Progenitor cell of endocrine pancreas (in vitro differentiated cells): ENCODE measurements around the gene RASGRP2. TPM values are rescaled to one million over a fixed set of nuclear protein-coding genes. Genes with fewer than 3 reads are reported as not detected.

Experiments used
- DNase-seq: peaks from one replicate; pipeline ENCODE4 v3.0.0; 2021; ENCODE audit warnings: low spot score; ENCODE audit not compliant: unreplicated experiment
- H3K27ac Mint-ChIP-seq: 2 replicates; pipeline ENCODE4 v1.8.0; 2021; ENCODE audit warnings: mild to moderate bottlenecking, moderate library complexity, mixed read lengths
- H3K27me3 Mint-ChIP-seq: 2 replicates; pipeline ENCODE4 v1.8.0; 2021; ENCODE audit warnings: mixed read lengths
- H3K36me3 Mint-ChIP-seq: 2 replicates; pipeline ENCODE4 v1.8.0; 2022; ENCODE audit warnings: mixed read lengths; ENCODE audit not compliant: insufficient read depth
- H3K4me1 Mint-ChIP-seq: 2 replicates; pipeline ENCODE4 v1.8.0; 2021; ENCODE audit warnings: low read depth, mixed read lengths
- H3K4me3 Mint-ChIP-seq: 2 replicates; pipeline ENCODE4 v1.8.0; 2021; ENCODE audit warnings: low read depth, mild to moderate bottlenecking, moderate library complexity, mixed read lengths
- H3K9me3 Mint-ChIP-seq: 2 replicates; pipeline ENCODE4 v1.8.0; 2021; ENCODE audit warnings: low read depth, mixed read lengths
- total RNA-seq: library from RNA; stranded (reverse); gene quantifications from 2 replicates; pipeline ENCODE4 v1.2.1, GENCODE V29; 2021
- TF ChIP-seq, protein P1 (sequence below): fragments of 200-600 bp; sonication (generic); IDR thresholded peaks from one replicate; pipeline ENCODE4 v1.5.0; 2021; ENCODE audit warnings: antibody characterized with exemption, mild to moderate bottlenecking; ENCODE audit not compliant: unreplicated experiment

The RASGRP2 gene
- total RNA-seq, 1 donor from 2014 or later: 0.53 TPM

GRCh38 chr11:64722141-64723065 lies 21.5 kb downstream of the RASGRP2 start:
- peak overlapping the region; percentile 30 for H3K4me3 Mint-ChIP-seq
- H3K9me3 Mint-ChIP-seq: no peaks in the 10 kb centered on the region
- DNase-seq: no peak
- no peak overlapping the region for H3K27ac Mint-ChIP-seq
- H3K36me3 Mint-ChIP-seq: no peaks in the 10 kb centered on the region
- no peaks in the 10 kb centered on the region for H3K4me1 Mint-ChIP-seq
- TF ChIP-seq, protein P1, sequence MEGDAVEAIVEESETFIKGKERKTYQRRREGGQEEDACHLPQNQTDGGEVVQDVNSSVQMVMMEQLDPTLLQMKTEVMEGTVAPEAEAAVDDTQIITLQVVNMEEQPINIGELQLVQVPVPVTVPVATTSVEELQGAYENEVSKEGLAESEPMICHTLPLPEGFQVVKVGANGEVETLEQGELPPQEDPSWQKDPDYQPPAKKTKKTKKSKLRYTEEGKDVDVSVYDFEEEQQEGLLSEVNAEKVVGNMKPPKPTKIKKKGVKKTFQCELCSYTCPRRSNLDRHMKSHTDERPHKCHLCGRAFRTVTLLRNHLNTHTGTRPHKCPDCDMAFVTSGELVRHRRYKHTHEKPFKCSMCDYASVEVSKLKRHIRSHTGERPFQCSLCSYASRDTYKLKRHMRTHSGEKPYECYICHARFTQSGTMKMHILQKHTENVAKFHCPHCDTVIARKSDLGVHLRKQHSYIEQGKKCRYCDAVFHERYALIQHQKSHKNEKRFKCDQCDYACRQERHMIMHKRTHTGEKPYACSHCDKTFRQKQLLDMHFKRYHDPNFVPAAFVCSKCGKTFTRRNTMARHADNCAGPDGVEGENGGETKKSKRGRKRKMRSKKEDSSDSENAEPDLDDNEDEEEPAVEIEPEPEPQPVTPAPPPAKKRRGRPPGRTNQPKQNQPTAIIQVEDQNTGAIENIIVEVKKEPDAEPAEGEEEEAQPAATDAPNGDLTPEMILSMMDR: no peak
- peaks cover 77% of the 10 kb centered on the region for H3K27me3 Mint-ChIP-seq

DNA sequence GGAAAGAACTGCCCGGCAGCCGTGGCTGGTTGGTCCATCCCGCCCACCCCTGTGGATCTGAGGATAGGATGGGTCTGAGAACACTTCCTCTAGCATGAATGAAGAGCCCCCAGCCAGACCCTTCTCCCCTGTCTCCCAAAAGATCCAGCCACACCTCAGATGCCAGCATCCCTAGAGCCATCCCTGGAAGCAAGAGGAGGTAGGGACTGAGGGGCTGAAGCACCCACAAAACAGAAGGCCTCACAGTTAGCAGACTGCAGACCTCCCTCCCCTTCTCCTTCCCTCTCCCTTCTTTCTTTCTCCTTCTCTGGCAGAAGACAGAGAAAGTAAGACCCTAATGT lies 22.6 kb downstream of the RASGRP2 start:
- H3K4me3 Mint-ChIP-seq: no peak overlapping the region
- H3K36me3 Mint-ChIP-seq: no peaks in the 10 kb centered on the region
- TF ChIP-seq, protein P1: no peak
- H3K9me3 Mint-ChIP-seq: no peaks in the 10 kb centered on the region
- no peaks in the 10 kb centered on the region for H3K4me1 Mint-ChIP-seq
- peaks cover 79% of the 10 kb centered on the region for H3K27me3 Mint-ChIP-seq
- DNase-seq: no peak
- no peak overlapping the region for H3K27ac Mint-ChIP-seq

DNA sequence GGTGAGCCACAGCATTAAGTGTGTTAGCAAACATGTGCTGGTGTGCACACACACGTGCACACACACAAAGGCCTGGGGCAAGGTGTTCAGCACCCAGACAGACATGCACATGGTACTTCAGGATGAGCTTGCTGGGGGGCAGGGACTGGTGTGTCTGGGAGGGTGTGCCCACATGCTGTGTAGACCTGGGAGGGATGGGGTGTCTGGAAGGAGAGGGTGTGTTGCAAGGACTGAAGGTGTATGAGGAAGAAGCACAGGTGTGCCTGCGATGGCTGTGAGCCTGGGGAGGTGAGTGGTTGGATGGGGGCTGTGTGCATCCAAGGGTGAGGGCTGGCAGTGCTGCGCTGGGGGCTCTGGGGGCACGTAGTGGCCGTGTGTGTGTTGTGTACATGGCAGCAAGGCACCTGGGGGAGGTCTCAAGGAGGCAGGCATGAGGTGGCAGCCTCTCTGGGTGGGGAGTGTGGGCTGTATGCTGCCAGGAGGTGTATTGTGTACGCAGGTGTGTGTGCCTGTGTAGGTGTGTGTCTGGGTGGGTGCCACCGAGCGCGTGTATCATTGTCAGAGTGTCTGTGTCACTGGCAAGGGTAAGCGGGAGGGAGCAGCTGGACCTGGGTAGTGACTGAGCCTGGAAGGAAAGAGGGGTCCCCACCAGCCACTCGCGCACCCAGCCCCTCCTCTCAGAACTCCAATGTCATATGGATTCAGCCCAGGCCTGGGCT lies 23.1 kb downstream of the RASGRP2 start:
- TF ChIP-seq, protein P1: no peak
- Mint-ChIP-seq H3K4me1 (no peaks in the 10 kb centered on the region), H3K4me3 (no peak overlapping the region), H3K27me3 (peaks cover 83% of the 10 kb centered on the region), H3K36me3 (no peaks in the 10 kb centered on the region), H3K9me3 (no peaks in the 10 kb centered on the region), H3K27ac (no peak overlapping the region)
- no peak for DNase-seq

GRCh38 chr11:64720167-64720566 lies 23.8 kb downstream of the RASGRP2 start:
- Mint-ChIP-seq H3K36me3 (no peaks in the 10 kb centered on the region), H3K27ac (no peak overlapping the region), H3K4me1 (no peaks in the 10 kb centered on the region), H3K27me3 (peaks cover 83% of the 10 kb centered on the region), H3K9me3 (no peaks in the 10 kb centered on the region), H3K4me3 (no peak overlapping the region)
- TF ChIP-seq, protein P1: no peak
- DNase-seq: no peak

GRCh38 chr11:64719406-64719805 lies 24.5 kb downstream of the RASGRP2 start:
- no peaks in the 10 kb centered on the region for H3K4me1 Mint-ChIP-seq
- H3K36me3 Mint-ChIP-seq: no peaks in the 10 kb centered on the region
- no peak overlapping the region for H3K27ac Mint-ChIP-seq
- TF ChIP-seq, protein P1: no peak
- no peaks in the 10 kb centered on the region for H3K9me3 Mint-ChIP-seq
- DNase-seq: no peak
- no peak overlapping the region for H3K4me3 Mint-ChIP-seq
- peaks cover 87% of the 10 kb centered on the region for H3K27me3 Mint-ChIP-seq
